HepG2 (cell line): ENCODE results near the gene INHBA. TPM values are rescaled to one million over a fixed set of nuclear protein-coding genes. Genes with fewer than 3 reads are reported as not detected.

Source experiments
- ATAC-seq: fragments of 200-7000 bp; cut with Tn5 transposase; 3 replicates; pipeline ENCODE4 v1.9.1; 2020; ENCODE audit warnings: mild to moderate bottlenecking, moderate library complexity
- BruUV-seq: library from RNA; stranded (reverse); fragments of 400-500 nt; replicated peaks from 2 replicates; lab custom pipeline; 2021; lab: Mats Ljungman, UMichigan
- CTCF ChIA-PET: fragments of 300-600 bp; formaldehyde crosslinking; extraction: SDS; loops from one replicate; lab custom pipeline; 2021; ENCODE audit warnings: low total read pairs, inconsistent platforms, low intra/inter-chr PET ratio; lab: Yijun Ruan, JAX
- POLR2A ChIA-PET: fragments of 350-600 bp; sonication (Branson Sonifier 250); formaldehyde crosslinking; loops from one replicate; lab custom pipeline; 2020; ENCODE audit warnings: antibody characterized with exemption, inconsistent platforms; lab: Yijun Ruan, JAX
- DNase-seq: peaks from one replicate; pipeline ENCODE4 v3.0.0-alpha.2; 2015; ENCODE audit warnings: low spot score
- FAIRE-seq: peaks from 3 replicates; lab custom pipeline; 2011; peaks lifted over from hg19 to GRCh38; lab: Jason Lieb, UNC
- H2AFZ ChIP-seq: one replicate; pipeline ENCODE4 v1.6.1; 2011; ENCODE audit warnings: low read length, inconsistent platforms
- H3K27ac ChIP-seq: fragments of 300-600 bp; 3 replicates; pipeline ENCODE4 v1.8.0; 2011; ENCODE audit warnings: mixed run types, mild to moderate bottlenecking, mixed read lengths, low read length, inconsistent platforms; ENCODE audit not compliant: insufficient read depth; ENCODE audit errors: extremely low read length
- H3K27me3 ChIP-seq, 2 experiments: fragments of 200-600 bp in 1 of 2; 2 replicates in 1 of 2; 3 replicates in 1 of 2; pipeline versions ENCODE4 v1.6.0 to v1.8.0; 2011; ENCODE audit warnings: low read length in 2 of 2, mild to moderate bottlenecking in 2 of 2, moderate library complexity in 2 of 2, inconsistent platforms in 1 of 2; ENCODE audit not compliant: insufficient read depth in 2 of 2, control insufficient read depth in 1 of 2
- H3K36me3 ChIP-seq, 2 experiments: fragments of 200-600 bp in 1 of 2; replicated peaks in 1 of 2; 2 replicates in 1 of 2; 3 replicates in 1 of 2; pipeline versions ENCODE4 v1.5.1 to v1.8.0; 2011; ENCODE audit warnings: low read length in 2 of 2, inconsistent platforms in 1 of 2; ENCODE audit not compliant: insufficient read depth in 2 of 2, control insufficient read depth in 1 of 2
- H3K4me1 ChIP-seq: 2 replicates; pipeline ENCODE4 v1.5.1; 2012; ENCODE audit warnings: low read length, inconsistent platforms; ENCODE audit not compliant: insufficient read depth
- H3K4me2 ChIP-seq: 2 replicates; pipeline ENCODE4 v1.6.0; 2011; ENCODE audit warnings: low read depth, low read length, inconsistent platforms
- H3K4me3 ChIP-seq, 3 experiments: fragments of 200-600 bp in 1 of 3; sonication (generic), shearing (Covaris generic) in 1 of 3; replicated peaks in 1 of 3; 2 replicates each; pipeline ENCODE4 v1.5.1; 2011 to 2016; ENCODE audit warnings: low read length in 3 of 3, inconsistent platforms in 2 of 3, low read depth in 2 of 3, mild to moderate bottlenecking in 2 of 3, control low read depth in 1 of 3, mixed read lengths in 1 of 3; ENCODE audit not compliant: insufficient read depth in 1 of 3
- H3K79me2 ChIP-seq: one replicate; pipeline ENCODE4 v1.6.1; 2011; ENCODE audit warnings: low read length, inconsistent platforms; ENCODE audit not compliant: insufficient read depth
- H3K9ac ChIP-seq: 2 replicates; pipeline ENCODE4 v1.6.0; 2011; ENCODE audit warnings: mild to moderate bottlenecking, low read depth, low read length, inconsistent platforms; ENCODE audit not compliant: insufficient read depth
- H3K9me3 ChIP-seq: 2 replicates; pipeline ENCODE4 v1.5.1; 2012; ENCODE audit warnings: mild to moderate bottlenecking, low read length
- H4K20me1 ChIP-seq: 2 replicates; pipeline ENCODE4 v1.6.0; 2011; ENCODE audit warnings: inconsistent platforms, mild to moderate bottlenecking, low read length, moderate library complexity; ENCODE audit not compliant: insufficient read depth
- ATF7-NPFF ChIP-seq: sonication (generic); formaldehyde crosslinking; IDR thresholded peaks from 2 replicates; pipeline ENCODE4 v1.8.1; 2023; ENCODE audit warnings: mild to moderate bottlenecking, low read depth, missing genetic modification reagents, moderate library complexity
- BRF2 ChIP-seq: sonication (generic); formaldehyde crosslinking; IDR thresholded peaks from 2 replicates; pipeline ENCODE4 v1.8.1; 2022; ENCODE audit warnings: mild to moderate bottlenecking, missing genetic modification reagents
- CREB1 ChIP-seq, 2 experiments: fragments of 450-650 bp in 1 of 2; IDR thresholded peaks; 2 replicates each; pipeline ENCODE4 v1.6.1; 2016 to 2017; ENCODE audit warnings: control low read depth in 1 of 2, mild to moderate bottlenecking in 1 of 2, missing compliant biosample characterization in 1 of 2, missing genetic modification characterization in 1 of 2
- CTCF ChIP-seq: sonication (generic); formaldehyde crosslinking; IDR thresholded peaks from 2 replicates; pipeline ENCODE4 v1.5.0; 2020; ENCODE audit warnings: mild to moderate bottlenecking, missing genetic modification reagents, moderate library complexity
- IKZF4 ChIP-seq: sonication (generic); formaldehyde crosslinking; IDR thresholded peaks from 2 replicates; pipeline ENCODE4 v1.5.1; 2020; ENCODE audit warnings: borderline replicate concordance, mild to moderate bottlenecking, low read depth, missing genetic modification reagents; ENCODE audit errors: not compliant biosample characterization
- PAX8 ChIP-seq: sonication (generic); formaldehyde crosslinking; IDR thresholded peaks from 2 replicates; pipeline ENCODE4 v1.8.0; 2022; ENCODE audit warnings: mild to moderate bottlenecking, missing genetic modification reagents, borderline replicate concordance
- RBFOX2 ChIP-seq: fragments of 200-400 bp; formaldehyde crosslinking; IDR thresholded peaks from 2 replicates; pipeline ENCODE4 v1.6.1; 2017; ENCODE audit warnings: low read depth, mild to moderate bottlenecking, low read length
- SNRNP70 ChIP-seq: fragments of 200-400 bp; formaldehyde crosslinking; IDR thresholded peaks from 2 replicates; pipeline ENCODE4 v1.6.1; 2017; ENCODE audit warnings: mild to moderate bottlenecking, low read depth, low read length, moderate library complexity
- THYN1 ChIP-seq: sonication (generic); formaldehyde crosslinking; IDR thresholded peaks from 2 replicates; pipeline ENCODE4 v1.8.1; 2023; ENCODE audit warnings: low read depth, mild to moderate bottlenecking, moderate library complexity, missing genetic modification reagents, borderline replicate concordance
- XBP1 ChIP-seq: sonication (generic); formaldehyde crosslinking; IDR thresholded peaks from 2 replicates; pipeline ENCODE4 v1.5.0; 2020; ENCODE audit warnings: missing genetic modification reagents
- ZBTB3 ChIP-seq: sonication (generic); formaldehyde crosslinking; IDR thresholded peaks from 2 replicates; pipeline ENCODE4 v1.4.0; 2020; ENCODE audit warnings: low read depth, mild to moderate bottlenecking, moderate library complexity, missing genetic modification reagents, borderline replicate concordance
- ZNF619 ChIP-seq: sonication (generic); formaldehyde crosslinking; IDR thresholded peaks from 2 replicates; pipeline ENCODE4 v1.4.0; 2020; ENCODE audit warnings: mild to moderate bottlenecking, missing genetic modification reagents
- ZNF687 ChIP-seq: sonication (generic); formaldehyde crosslinking; IDR thresholded peaks from 2 replicates; pipeline ENCODE4 v1.5.1; 2020; ENCODE audit warnings: mild to moderate bottlenecking, missing genetic modification reagents, moderate library complexity
- WGBS: methylation state at CpG from one replicate; pipeline ENCODE4 v1.1.6; 2017; ENCODE audit warnings: low lambda C conversion rate; 5-methylcytosine and 5-hydroxymethylcytosine counted together
- in situ Hi-C: cut with HindIII; loops from 2 replicates; pipeline ENCODE4 v1.10.0; 2017; ENCODE audit warnings: low pct_unique_long_range_greater_than_20kb; ENCODE audit not compliant: extremely low pct_ligation_motif_present
- intact Hi-C: fragments of 100-400 bp; cut with micrococcal nuclease; formaldehyde crosslinking; loops from one replicate; pipeline ENCODE4 v1.10.0; 2022; ENCODE audit not compliant: unreplicated experiment
- polyA plus RNA-seq, 8 experiments: library from polyadenylated mRNA; depleted of rRNA in 3 of 8; stranded (reverse) in 7 of 8; unstranded in 1 of 8; fragments of >200 nt; fragmentation: Illumina TruSeq in 4 of 8; extraction: Trizol in 4 of 8; gene quantifications; 2 replicates each; pipeline versions ENCODE4 v1.2.1 to v1.2.3, GENCODE V29; 2011 to 2016; ENCODE audit warnings: low read depth in 4 of 8, missing spikeins in 1 of 8, mixed read lengths in 1 of 8; ENCODE audit not compliant: insufficient read depth in 1 of 8
- total RNA-seq, 5 experiments: library from RNA; depleted of rRNA; stranded (reverse); fragments of >200 nt; fragmentation: Illumina TruSeq; extraction: Trizol; gene quantifications; 2 replicates each; pipeline ENCODE4 v1.2.3, GENCODE V29; 2016; ENCODE audit warnings: low read depth in 1 of 5

The INHBA gene
- total and polyA plus RNA-seq, 2 of the 13 experiments (the other 11 are each of a cell fraction or from before 2014, with no cell fraction given): not detected

DNA sequence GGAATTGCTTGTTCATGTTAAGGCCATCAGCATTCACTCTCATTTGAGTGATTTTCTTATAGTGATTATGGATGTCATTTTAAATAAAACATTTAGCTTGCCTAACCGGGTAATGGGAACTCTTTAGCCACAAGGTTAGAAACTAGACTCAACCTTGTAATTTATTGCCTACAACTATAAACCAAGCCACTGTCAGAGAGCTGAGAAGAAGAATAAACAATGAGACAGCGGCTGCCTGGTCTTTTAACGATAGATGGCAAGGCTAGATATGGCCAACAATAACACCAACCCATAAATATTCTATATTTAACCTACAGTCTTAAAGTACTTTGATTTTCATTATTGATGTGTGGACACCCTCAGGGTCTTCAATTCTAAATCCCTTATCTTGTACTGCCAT lies 27.8 kb upstream of the INHBA start:
- ATAC-seq: no peak
- in situ Hi-C loops: no loop called here
- Histone ChIP-seq H3K9ac (no peak overlapping the region), H3K79me2 (no peaks in the 10 kb centered on the region), H3K27me3 (no peaks in the 10 kb centered on the region), H3K4me3 (no peak overlapping the region), H3K4me1 (no peaks in the 10 kb centered on the region), H3K4me2 (no peak overlapping the region), H3K27ac (no peak overlapping the region), H3K9me3 (no peaks in the 10 kb centered on the region), H2AFZ (no peak overlapping the region), H3K36me3 (no peaks in the 10 kb centered on the region), H4K20me1 (no peaks in the 10 kb centered on the region)
- intact Hi-C loops: no loop called here
- TF ChIP-seq IKZF4 (CRISPR knock-in tag) (no peak), SNRNP70 (no peak), THYN1 (CRISPR knock-in tag) (no peak), ZBTB3 (CRISPR knock-in tag) (no peak), CREB1 (IDR thresholded peaks at IDR 0.05) (no peak), CREB1 (CRISPR knock-in tag; IDR thresholded peaks at IDR 0.05) (no peak), CTCF (CRISPR knock-in tag) (no peak), ZNF619 (CRISPR knock-in tag) (no peak), PAX8 (CRISPR knock-in tag) (no peak), XBP1 (CRISPR knock-in tag) (no peak), RBFOX2 (no peak), ZNF687 (CRISPR knock-in tag) (no peak), ATF7-NPFF (CRISPR knock-in tag) (no peak), BRF2 (no peak)
- BruUV-seq: no TSS peak
- WGBS: 26% methylated on average over 3 of the region's 3 CpGs
- no peak for DNase-seq
- ChIA-PET POLR2A (no interaction called here), CTCF (no interaction called here)
- no peak for FAIRE-seq
